AG04449 (cell line): ENCODE measurements around the gene HSCB.

Source experiments
- CTCF ChIA-PET: fragments of 350-600 bp; formaldehyde crosslinking; extraction: SDS; loops from one replicate; lab custom pipeline; 2021; ENCODE audit warnings: antibody characterized with exemption; lab: Yijun Ruan, JAX
- POLR2A ChIA-PET: fragments of 400-600, 350-600 bp; formaldehyde crosslinking; extraction: SDS; loops from one replicate; lab custom pipeline; 2020; ENCODE audit warnings: antibody characterized with exemption, inconsistent platforms; lab: Yijun Ruan, JAX
- DNase-seq: peaks from one replicate; pipeline ENCODE4 v3.0.0-alpha.2; 2010; ENCODE audit warnings: low read depth, low spot score
- H3K4me3 ChIP-seq: 2 replicates; pipeline ENCODE4 v1.5.1; 2011; ENCODE audit warnings: low read depth, mild to moderate bottlenecking, control low read depth, low read length
- TF ChIP-seq, protein P1 (sequence below): IDR thresholded peaks from one replicate; pipeline ENCODE4 v1.5.1; 2011; ENCODE audit warnings: mild to moderate bottlenecking, moderate library complexity, low read length, control low read depth, inconsistent platforms; ENCODE audit not compliant: insufficient read depth; ENCODE audit errors: missing control alignments

HSCB gene

DNA sequence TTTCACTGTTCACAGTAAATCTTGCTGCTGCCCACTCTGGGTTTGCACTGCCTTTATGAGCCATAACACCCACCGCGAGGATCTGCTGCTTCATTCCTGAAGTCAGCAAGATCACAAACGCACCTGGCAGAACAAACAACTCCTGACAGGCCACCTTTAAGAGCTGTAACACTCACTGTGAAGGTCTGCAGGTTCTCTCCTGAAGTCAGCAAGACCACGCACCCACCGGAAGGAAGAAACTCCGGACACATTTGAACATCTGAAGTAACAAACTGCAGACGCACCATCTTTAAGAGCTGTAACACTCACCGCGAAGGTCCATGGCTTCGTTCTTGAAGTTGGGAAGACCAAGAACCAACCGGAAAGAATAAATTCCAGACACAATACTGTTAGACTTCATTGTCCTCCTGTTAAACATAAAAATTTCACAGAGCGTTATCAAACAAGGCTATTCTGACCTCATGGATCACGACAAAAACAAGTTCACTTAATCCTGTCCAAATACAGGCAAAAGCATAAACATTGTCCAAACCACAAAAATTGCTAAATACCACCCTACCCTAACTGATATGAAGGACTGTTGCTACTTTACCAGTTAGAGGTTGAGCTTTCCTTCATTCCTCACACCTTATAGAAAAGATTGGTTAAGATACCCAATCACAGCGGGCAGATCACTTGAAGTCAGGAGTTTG is 27.7 kb downstream of the HSCB start:
- POLR2A ChIA-PET = no interaction called here
- CTCF ChIA-PET = no interaction called here
- TF ChIP-seq, protein P1, sequence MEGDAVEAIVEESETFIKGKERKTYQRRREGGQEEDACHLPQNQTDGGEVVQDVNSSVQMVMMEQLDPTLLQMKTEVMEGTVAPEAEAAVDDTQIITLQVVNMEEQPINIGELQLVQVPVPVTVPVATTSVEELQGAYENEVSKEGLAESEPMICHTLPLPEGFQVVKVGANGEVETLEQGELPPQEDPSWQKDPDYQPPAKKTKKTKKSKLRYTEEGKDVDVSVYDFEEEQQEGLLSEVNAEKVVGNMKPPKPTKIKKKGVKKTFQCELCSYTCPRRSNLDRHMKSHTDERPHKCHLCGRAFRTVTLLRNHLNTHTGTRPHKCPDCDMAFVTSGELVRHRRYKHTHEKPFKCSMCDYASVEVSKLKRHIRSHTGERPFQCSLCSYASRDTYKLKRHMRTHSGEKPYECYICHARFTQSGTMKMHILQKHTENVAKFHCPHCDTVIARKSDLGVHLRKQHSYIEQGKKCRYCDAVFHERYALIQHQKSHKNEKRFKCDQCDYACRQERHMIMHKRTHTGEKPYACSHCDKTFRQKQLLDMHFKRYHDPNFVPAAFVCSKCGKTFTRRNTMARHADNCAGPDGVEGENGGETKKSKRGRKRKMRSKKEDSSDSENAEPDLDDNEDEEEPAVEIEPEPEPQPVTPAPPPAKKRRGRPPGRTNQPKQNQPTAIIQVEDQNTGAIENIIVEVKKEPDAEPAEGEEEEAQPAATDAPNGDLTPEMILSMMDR = no peak
- no peak overlapping the region for H3K4me3 ChIP-seq
- DNase-seq = no peak

DNA sequence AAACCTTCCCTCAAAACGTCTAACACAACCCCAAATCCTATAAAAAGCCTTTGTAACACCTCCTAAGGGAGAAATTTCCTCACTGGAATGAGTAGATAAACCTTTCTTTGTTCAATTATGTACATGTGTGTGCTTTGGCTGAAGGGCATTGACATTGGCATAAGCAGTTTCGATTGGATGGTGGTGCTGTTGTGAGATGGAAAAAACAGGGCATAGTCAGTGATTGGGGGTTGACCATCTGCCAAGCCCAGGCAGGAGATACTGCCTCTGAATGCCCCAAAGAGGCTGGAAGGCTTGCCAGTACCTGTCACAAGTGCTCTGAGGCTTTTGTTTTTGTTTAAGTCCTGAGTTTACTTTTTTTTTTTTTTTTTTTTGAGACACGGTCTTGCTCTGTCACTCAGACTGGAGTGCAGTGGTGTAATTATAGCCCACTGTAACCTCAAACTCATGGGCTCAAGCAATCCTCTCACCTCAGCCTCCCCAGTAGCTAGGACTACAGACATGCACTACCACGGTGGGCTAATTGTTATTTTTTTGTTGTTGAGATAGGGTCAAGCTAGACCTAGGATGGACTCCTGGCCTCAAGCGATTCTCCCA is 29.5 kb downstream of the HSCB start:
- CTCF ChIA-PET = interaction anchor here (2.5 kb wide), 1 partner anchor 11 kb away, joined by 8 read pairs; no protein-coding TSS in a partner anchor
- TF ChIP-seq, protein P1 = no peak
- no peak overlapping the region for H3K4me3 ChIP-seq
- no peak for DNase-seq
- POLR2A ChIA-PET = no interaction called here

DNA sequence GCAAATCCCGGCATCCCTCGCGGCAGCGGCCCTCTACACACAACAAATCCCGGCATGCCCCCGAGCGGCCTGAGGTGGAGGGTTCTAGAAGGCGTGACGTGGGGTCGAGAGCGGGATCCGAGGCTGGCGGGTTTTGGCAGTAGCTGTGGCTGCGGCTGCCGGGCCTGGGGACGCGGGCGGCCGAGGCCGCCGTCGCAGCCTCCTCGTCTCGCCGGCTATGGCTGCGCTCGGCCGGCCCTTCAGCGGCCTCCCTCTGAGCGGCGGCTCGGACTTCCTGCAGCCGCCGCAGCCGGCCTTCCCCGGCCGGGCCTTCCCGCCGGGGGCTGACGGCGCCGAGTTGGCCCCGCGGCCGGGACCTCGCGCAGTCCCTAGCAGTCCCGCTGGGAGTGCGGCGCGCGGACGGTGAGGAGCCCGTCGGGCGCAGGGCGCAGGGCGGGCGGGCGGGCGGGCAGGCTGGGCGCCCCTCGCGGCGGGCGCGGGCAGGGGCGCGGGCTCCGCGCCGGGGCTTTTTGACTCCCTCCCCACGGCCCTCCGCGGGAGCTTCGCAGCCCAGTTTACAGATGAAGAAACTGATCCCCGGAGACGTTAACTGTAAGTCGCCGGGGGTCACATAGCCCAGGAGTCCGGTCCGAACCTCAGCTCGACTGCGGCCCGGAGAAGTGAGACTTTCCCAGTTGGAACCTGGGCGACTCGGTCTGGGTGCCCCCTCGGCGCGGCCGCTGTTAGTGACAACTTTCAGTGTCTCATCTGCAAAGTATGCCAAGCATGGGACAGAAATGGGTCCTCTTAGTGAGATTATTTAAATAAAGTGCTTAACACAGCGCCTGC is 31.0 kb downstream of the HSCB start, which contains the start of gene CCDC117:
Gene CCDC117, plus strand, starts transcription at position 63 of the 828 bp plus-strand sequence. Its CDS starts 155 bp downstream, at position 218.
- peak within 1 kb of the TSS; percentile 82 for H3K4me3 ChIP-seq
- peak; percentile 74 for DNase-seq
- CTCF ChIA-PET = interaction anchor here (0.8 to 2.6 kb wide), 6 partner anchors 12 to 655 kb away, joined by 3 to 14 read pairs (median 6); no protein-coding TSS in a partner anchor
- TF ChIP-seq, protein P1 = no peak
- POLR2A ChIA-PET = interaction anchor here (0.6 to 2.6 kb wide), 5 partner anchors 14 to 93 kb away, joined by 3 to 15 read pairs (median 4); partner anchors contain the start of genes TTC28 and XBP1

DNA sequence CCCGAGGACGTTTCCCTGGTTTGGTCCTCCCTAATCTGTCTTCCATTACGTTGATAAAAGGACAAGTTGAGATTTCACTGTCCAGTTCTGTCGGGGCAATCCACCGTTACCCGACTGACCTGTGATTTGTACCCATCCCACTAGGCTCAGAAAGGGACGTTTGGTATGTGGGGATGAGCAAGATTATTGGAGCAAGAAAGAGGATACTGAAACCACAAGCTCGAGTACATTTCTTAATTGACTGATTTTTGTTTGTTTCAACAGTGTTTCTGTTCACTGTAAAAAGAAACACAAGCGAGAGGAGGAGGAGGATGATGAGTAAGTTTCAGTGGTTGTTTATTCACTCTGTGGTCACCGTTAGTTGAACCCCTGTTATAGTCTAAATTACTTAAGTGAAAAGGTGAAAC is 31.6 kb downstream of the HSCB start:
- ChIA-PET POLR2A (interaction anchor here (1.5 to 2.6 kb wide), 2 partner anchors 26 to 63 kb away, joined by 9 to 15 read pairs; partner anchors contain the start of gene XBP1), CTCF (interaction anchor here (1.3 to 2.6 kb wide), 6 partner anchors 11 to 656 kb away, joined by 3 to 14 read pairs (median 6); no protein-coding TSS in a partner anchor)
- TF ChIP-seq, protein P1 = no peak
- peak overlapping the region; percentile 82 for H3K4me3 ChIP-seq
- DNase-seq = peak; percentile 19

DNA sequence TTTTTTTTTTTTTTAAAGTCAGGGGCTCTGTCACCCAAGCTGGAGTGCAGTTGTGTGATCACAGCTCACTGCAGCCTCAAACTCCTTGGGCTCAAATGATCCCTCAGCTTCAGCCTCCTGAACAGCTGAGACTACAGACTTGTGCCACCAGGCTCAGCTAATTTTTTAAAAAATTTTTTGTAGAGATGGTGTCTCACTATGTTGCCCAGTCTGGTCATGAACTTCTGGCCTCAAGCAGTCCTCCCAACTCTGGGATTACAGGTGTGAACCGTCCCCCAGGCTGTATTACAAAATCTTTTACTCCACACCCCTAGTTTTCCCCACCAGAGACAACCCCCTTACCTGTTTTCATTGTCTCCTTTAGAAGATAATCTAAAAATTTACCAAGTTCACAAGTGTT is 32.5 kb downstream of the HSCB start:
- POLR2A ChIA-PET = interaction anchor here (2.6 kb wide), 1 partner anchor 25 kb away, joined by 15 read pairs; the partner anchor contains the start of gene XBP1
- no peak for DNase-seq
- no peak overlapping the region; the same call in 1 of the 2 replicates for H3K4me3 ChIP-seq
- CTCF ChIA-PET = interaction anchor here (1.0 to 2.6 kb wide), 5 partner anchors 10 to 266 kb away, joined by 3 to 14 read pairs (median 5); no protein-coding TSS in a partner anchor
- TF ChIP-seq, protein P1 = no peak
